Astrocyte of the spinal cord (primary cell): ENCODE results near the gene SMARCB1.

Source experiments
- DNase-seq: peaks from one replicate; pipeline ENCODE4 v3.0.0; 2011; ENCODE audit warnings: low read depth, low spot score
- H3K4me3 ChIP-seq: 2 replicates; pipeline ENCODE4 v1.5.1; 2011; ENCODE audit warnings: low read depth, mild to moderate bottlenecking, low read length, moderate library complexity
- in situ Hi-C: cut with HindIII; loops from 2 replicates; pipeline ENCODE4 v1.10.0; 2017; ENCODE audit warnings: low sequenced_read_pairs
- TF ChIP-seq, protein P1 (sequence below): IDR thresholded peaks from 2 replicates; pipeline ENCODE4 v1.5.1; 2012; ENCODE audit warnings: low read depth, mild to moderate bottlenecking, low read length, inconsistent platforms

SMARCB1 gene

DNA sequence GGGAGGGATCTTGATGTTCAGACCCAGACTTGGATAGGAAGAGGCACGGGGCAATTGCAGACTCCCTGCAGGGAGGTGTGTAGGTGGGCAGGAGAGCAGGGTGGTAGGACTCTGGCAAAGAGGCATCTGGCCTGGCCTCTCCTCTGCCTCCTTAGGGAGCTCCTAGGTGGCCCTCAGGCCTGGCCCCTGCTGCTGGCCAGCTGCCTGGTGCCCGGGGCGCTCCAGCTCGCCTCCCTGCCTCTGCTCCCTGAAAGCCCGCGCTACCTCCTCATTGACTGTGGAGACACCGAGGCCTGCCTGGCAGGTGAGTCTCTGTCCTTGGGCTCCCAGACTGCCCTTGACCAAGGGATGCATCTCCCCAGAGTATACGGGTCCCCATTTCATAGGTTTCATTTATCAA, 90.8 kb downstream of the SMARCB1 start:
- TF ChIP-seq, protein P1, sequence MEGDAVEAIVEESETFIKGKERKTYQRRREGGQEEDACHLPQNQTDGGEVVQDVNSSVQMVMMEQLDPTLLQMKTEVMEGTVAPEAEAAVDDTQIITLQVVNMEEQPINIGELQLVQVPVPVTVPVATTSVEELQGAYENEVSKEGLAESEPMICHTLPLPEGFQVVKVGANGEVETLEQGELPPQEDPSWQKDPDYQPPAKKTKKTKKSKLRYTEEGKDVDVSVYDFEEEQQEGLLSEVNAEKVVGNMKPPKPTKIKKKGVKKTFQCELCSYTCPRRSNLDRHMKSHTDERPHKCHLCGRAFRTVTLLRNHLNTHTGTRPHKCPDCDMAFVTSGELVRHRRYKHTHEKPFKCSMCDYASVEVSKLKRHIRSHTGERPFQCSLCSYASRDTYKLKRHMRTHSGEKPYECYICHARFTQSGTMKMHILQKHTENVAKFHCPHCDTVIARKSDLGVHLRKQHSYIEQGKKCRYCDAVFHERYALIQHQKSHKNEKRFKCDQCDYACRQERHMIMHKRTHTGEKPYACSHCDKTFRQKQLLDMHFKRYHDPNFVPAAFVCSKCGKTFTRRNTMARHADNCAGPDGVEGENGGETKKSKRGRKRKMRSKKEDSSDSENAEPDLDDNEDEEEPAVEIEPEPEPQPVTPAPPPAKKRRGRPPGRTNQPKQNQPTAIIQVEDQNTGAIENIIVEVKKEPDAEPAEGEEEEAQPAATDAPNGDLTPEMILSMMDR: no peak
- in situ Hi-C loops: no loop called here
- H3K4me3 ChIP-seq: no peak overlapping the region
- no peak for DNase-seq

DNA sequence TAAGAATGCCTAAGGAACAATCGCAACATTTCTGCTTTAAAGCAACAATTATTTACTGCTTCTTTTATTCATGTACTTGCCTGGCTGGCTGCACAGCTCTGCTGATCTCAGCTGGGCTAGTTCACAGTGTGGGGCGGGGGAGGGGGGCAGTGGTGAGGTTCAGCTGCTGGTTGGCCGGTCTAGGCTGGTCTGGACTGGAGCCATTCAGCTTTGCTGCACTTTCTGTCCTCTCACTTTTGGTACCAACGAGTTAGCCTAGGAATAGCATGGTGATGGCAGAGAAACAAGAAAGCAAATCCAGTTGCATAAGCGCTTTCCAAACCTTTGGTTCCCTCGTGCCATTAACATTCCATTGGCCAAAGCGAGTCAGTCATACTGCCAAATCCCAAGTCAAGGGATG, 91.5 kb downstream of the SMARCB1 start:
- no peak overlapping the region for H3K4me3 ChIP-seq
- TF ChIP-seq, protein P1: no peak
- in situ Hi-C loops: no loop called here
- no peak for DNase-seq

DNA sequence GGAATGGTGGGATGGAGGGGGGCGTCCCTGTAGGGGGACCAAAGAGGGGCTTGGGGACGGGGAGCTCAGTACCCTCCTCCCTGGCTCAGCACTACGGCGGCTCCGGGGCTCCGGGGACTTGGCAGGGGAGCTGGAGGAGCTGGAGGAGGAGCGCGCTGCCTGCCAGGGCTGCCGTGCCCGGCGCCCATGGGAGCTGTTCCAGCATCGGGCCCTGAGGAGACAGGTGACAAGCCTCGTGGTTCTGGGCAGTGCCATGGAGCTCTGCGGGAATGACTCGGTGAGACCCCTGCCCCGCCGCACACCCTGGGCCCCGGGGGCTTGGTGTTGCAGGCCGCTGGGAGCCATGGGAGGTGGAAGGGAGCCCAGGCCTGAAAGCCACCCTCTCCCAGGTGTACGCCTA, 95.6 kb downstream of the SMARCB1 start:
- in situ Hi-C loops: no loop called here
- H3K4me3 ChIP-seq: no peak overlapping the region
- DNase-seq: no peak
- TF ChIP-seq, protein P1: no peak

DNA sequence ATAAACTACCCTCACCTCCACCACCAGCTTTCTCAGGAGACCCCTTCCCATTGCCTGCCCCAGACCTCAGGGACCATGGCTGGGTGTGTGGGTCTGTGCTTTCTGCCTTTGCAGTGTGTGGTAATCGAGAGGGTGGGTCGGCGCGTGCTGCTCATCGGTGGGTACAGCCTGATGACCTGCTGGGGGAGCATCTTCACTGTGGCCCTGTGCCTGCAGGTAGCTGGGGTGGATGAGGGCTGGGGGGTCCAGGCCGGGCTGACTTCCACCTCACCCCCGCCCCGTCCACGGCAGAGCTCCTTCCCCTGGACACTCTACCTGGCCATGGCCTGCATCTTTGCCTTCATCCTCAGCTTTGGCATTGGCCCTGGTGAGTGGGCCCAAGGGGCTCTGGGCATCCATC, 96.9 kb downstream of the SMARCB1 start:
- no peak overlapping the region for H3K4me3 ChIP-seq
- no peak for DNase-seq
- TF ChIP-seq, protein P1: no peak
- in situ Hi-C loops: no loop called here

DNA sequence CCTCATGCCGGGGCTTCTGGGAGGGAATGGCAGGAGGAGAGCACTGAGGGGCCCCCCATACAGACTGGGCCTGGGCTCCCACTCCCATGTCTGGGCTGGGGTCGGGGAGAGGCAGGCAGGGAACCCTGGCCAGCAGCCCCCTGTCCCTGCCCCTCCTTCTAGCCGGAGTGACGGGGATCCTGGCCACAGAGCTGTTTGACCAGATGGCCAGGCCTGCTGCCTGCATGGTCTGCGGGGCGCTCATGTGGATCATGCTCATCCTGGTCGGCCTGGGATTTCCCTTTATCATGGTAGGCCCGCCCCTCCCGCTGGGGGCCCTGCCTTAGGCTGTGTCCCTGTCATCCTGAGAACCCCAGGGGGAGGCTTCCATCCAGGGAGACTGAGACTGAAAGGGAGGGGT, 97.4 kb downstream of the SMARCB1 start:
- DNase-seq: no peak
- H3K4me3 ChIP-seq: no peak overlapping the region
- TF ChIP-seq, protein P1: no peak
- in situ Hi-C loops: no loop called here
